ENCODE results near the gene ZNF407.

The ZNF407 gene

DNA sequence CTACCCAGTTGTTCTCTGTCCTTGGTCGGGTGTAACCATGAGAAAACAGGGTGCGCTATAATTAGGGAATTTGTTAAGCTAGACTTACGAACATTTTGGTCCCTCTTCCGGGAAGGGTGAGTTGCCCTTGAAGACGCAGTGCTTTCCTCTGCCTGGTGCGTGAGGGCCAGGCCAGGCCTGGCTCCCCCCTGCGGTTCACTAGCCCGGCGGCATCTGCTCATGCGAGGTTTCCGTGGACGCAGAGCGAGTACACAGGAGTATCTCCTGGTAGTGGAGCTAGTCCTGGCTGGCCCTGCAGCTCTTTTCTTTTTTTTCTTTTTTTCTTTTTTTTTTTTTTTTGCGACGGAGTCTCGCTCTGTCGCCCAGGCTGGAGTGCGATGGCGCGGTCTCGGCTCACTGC, 462.5 kb downstream of the ZNF407 start:
- DNase-seq (ENCODE audit: low read depth in 1 of 2, low spot score in 1 of 2): no peak
- TF ChIP-seq JUND (IDR thresholded peaks at IDR 0.05; ENCODE audit: low read depth): no peak
- in situ Hi-C loops (cut with HindIII; ENCODE audit: low pct_unique_long_range_greater_than_20kb, low sequenced_read_pairs): no loop called here

DNA sequence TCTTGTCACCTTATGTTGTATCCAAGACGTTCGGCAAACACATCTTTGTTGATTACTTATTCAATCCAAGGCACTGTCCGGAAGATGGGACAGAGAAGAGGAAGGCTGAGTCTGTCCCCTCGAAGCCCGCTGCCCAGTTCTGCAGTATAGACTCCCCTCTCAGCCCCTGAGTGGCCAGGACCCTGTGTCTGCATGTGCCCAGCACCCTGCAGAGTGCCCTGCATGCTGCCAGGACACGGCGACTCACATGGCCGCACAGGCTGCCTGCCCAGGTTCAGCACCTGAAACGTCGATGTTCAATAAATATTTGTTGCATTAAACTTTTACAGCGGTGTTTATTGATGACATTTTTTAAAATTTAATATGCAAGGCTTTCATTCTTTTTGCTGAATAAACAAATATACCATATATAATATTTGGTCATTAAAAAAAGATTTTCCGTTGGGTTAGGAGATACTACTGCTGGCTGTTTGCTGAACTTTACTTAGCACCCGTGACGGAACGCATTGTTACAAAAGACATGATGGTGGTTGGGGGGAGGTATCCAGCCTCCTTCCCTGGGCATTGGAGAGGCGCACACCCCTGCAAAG, 464.7 kb downstream of the ZNF407 start:
- TF ChIP-seq JUND (IDR thresholded peaks at IDR 0.05; ENCODE audit: low read depth): no peak
- no peak for DNase-seq (ENCODE audit: low read depth in 1 of 2, low spot score in 1 of 2)
- in situ Hi-C loops (cut with HindIII; ENCODE audit: low pct_unique_long_range_greater_than_20kb, low sequenced_read_pairs): no loop called here

DNA sequence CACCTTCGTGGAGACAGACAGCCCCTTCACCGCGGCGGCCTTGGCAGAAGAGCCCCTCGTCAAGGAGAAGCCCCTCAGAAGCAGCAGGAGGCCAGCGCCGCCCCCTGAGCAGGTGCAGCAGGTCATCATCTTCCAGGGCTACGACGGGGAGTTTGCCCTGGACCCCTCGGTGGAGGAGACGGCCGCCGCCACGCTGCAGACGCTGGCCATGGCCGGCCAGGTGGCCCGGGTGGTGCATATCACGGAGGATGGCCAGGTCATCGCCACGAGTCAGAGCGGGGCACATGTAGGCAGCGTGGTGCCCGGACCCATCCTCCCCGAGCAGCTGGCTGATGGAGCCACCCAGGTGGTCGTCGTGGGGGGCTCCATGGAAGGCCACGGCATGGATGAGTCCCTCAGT, 465.5 kb downstream of the ZNF407 start:
- in situ Hi-C loops (cut with HindIII; ENCODE audit: low pct_unique_long_range_greater_than_20kb, low sequenced_read_pairs): no loop called here
- TF ChIP-seq JUND (IDR thresholded peaks at IDR 0.05; ENCODE audit: low read depth): no peak
- DNase-seq (ENCODE audit: low read depth in 1 of 2, low spot score in 1 of 2): no peak

DNA sequence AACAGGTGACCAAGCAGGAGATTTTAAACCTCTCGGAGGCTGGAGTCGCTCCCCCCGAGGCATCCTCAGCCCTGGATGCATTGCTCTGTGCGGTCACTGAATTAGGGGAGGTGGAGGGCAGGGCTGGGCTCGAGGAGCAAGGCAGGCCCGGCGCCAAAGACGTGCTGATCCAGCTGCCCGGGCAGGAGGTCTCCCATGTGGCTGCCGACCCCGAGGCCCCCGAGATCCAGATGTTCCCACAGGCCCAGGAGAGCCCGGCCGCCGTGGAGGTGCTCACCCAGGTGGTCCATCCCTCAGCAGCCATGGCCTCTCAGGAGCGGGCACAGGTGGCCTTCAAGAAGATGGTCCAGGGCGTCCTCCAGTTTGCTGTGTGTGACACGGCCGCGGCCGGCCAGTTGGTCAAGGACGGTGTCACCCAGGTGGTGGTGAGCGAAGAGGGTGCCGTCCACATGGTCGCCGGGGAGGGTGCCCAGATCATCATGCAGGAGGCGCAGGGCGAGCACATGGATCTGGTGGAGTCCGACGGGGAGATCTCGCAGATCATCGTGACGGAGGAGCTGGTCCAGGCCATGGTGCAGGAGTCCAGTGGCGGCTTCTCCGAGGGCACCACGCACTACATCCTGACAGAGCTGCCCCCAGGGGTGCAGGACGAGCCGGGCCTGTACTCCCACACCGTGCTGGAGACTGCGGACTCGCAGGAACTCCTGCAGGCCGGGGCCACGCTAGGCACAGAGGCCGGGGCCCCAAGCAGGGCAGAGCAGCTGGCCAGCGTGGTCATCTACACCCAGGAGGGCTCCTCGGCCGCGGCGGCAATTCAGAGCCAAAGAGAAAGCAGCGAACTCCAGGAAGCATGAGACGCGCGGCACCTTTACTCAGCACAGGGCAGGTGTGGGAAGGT, 466.2 kb downstream of the ZNF407 start:
- TF ChIP-seq JUND (IDR thresholded peaks at IDR 0.05; ENCODE audit: low read depth): no peak
- in situ Hi-C loops (cut with HindIII; ENCODE audit: low pct_unique_long_range_greater_than_20kb, low sequenced_read_pairs): no loop called here
- DNase-seq (ENCODE audit: low read depth in 1 of 2, low spot score in 1 of 2): no peak

DNA sequence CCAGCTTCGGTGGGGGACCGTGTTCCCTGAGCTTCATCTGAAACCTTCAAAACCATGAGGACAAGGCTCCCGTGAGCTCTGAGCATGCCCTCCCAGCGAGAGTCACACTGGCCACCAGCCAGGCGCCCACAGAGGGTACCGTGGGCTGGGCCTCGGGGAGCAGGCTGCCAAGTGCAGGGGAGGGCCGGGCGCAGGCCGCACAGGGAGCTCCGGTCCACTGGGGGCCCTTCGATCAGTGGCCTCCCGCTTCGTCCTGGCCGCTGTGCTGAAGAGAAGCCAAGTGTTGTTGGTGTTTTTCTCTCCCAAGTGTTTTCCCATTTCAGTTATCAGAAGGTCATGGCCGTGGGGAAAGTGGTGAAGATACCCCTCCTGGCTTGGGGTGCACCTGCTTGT, 466.8 kb downstream of the ZNF407 start:
- DNase-seq (ENCODE audit: low read depth in 1 of 2, low spot score in 1 of 2): no peak
- in situ Hi-C loops (cut with HindIII; ENCODE audit: low pct_unique_long_range_greater_than_20kb, low sequenced_read_pairs): no loop called here
- TF ChIP-seq JUND (IDR thresholded peaks at IDR 0.05; ENCODE audit: low read depth): no peak

DNA sequence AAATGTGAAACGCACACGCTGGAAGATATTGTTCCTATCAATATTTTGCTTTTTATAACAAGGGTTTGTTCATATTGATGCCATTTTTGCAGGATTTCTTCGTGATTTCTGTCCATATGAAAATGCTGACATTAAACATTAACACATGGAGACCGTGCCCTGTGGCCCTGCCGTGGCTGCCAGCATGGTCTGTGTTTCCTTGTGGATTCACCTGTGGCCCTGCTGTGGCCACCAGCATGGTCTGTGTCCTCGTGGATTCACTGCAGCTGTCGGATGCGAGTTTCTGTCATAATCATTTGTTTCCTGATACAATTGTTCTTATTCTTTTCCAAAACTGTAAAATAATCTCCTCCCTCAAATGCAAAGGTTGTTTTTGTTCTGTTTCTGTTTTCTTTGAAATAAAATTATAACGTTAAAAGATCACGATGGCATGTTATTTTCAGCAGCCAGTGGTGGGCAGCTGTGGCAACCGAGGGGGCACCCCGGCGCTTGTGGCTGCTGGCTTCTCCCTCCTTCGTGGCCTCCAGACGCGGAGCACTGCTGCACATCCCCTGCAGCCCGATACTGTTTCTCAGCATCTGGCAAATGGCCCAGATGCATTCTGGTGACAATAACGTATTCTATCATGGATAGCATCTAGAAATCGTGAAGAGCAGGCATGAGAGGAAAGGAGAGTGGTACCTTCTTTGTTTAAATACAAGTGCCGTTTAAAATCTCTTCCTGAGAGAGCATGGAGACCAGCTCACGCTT, 467.8 kb downstream of the ZNF407 start:
- no peak for DNase-seq (ENCODE audit: low read depth in 1 of 2, low spot score in 1 of 2)
- TF ChIP-seq JUND (IDR thresholded peaks at IDR 0.05; ENCODE audit: low read depth): no peak
- in situ Hi-C loops (cut with HindIII; ENCODE audit: low pct_unique_long_range_greater_than_20kb, low sequenced_read_pairs): no loop called here

DNA sequence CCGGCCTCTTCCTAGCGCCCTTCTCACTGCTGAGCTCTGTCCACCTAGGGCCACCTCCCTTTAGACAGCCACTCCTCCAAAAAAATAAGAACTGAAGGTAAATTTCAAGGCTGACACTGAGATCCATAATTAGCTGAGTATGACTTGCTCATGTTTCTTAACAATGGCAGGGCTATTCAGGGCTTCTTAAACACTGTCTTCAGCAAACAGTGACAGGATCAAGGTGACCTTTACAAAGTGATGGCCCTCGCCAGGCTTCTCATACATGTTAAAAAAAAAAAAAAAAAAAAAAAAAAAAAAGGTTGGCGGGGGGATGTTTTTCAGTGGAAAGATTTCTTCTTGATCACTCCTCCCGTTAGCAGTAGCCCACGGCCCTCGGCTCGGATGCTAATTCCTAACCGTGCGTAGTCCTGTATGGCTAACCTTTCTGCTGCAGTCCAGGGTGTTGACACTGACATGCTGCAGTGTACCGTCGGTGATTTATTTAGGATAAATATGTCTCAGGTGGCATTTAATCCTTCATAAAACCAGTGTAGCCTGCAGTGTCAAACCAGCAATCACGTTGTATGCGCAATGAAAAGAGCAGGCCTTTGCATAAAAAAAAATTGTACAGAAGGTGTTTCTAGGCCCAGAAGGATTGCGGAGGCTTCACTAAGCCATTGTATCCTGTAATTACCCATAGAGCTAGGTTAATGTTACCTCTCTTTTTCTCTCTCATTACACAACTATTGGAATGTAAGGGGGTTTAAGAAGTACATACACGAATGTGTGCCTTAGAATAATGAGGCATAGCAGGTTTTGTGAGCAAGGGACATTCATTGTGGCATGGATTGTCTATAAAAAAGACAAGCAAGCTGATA, 468.6 kb downstream of the ZNF407 start:
- in situ Hi-C loops (cut with HindIII; ENCODE audit: low pct_unique_long_range_greater_than_20kb, low sequenced_read_pairs): no loop called here
- no peak for TF ChIP-seq JUND (IDR thresholded peaks at IDR 0.05; ENCODE audit: low read depth)
- DNase-seq (ENCODE audit: low read depth in 1 of 2, low spot score in 1 of 2): no peak

DNA sequence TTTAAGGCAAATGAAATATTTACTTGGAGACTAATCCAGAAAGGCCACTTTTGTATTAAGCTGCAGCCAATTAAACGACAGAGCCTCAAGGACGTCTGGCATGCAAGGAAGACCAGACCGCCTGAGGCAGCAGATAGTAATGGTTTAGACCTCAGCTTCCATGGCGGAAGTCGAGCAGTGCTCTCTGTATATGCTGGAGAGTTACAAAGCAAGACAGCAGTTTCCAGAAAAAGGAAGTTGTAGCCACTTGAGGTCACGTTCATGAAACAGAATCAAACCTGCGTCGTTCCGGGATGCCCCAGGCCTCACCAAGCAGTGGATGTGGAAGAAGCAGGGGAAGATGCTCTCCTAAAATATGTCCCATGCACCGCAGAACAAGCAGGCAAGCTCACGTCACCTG, 469.3 kb downstream of the ZNF407 start:
- no peak for DNase-seq (ENCODE audit: low read depth in 1 of 2, low spot score in 1 of 2)
- TF ChIP-seq JUND (IDR thresholded peaks at IDR 0.05; ENCODE audit: low read depth): no peak
- in situ Hi-C loops (cut with HindIII; ENCODE audit: low pct_unique_long_range_greater_than_20kb, low sequenced_read_pairs): no loop called here

DNA sequence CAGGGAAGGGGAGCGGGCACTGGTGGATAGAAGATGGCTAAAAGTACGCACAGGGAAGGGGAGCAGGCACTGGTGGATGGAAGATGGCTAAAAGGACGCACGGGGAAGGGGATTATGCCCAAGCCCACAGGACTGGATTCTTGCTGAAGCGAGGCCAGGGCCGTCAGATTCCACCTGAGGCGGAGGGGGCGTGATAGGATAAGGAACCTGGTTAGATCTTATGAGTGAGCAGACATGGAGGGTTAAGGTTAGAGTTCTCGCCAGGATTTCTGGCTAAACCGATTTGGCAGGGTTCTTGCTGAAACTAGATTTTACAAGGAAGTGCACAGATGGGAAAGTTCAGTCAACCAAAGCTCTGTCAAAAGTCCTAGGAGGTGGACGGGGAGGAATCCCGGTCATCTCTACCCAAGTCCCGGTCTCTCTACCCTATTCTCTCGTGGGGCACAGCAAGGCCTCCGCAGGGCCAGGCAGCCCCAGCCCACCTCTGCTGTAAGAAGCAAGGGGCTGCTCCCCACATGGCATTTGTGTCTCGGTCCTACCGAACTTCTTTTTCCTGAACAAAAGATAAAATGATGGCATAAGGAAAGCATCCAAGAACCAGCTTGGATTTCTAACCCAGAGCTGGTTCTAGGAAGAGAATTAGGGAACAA, 470.5 kb downstream of the ZNF407 start:
- DNase-seq (ENCODE audit: low read depth in 1 of 2, low spot score in 1 of 2): no peak
- TF ChIP-seq JUND (IDR thresholded peaks at IDR 0.05; ENCODE audit: low read depth): no peak
- in situ Hi-C loops (cut with HindIII; ENCODE audit: low pct_unique_long_range_greater_than_20kb, low sequenced_read_pairs): no loop called here

DNA sequence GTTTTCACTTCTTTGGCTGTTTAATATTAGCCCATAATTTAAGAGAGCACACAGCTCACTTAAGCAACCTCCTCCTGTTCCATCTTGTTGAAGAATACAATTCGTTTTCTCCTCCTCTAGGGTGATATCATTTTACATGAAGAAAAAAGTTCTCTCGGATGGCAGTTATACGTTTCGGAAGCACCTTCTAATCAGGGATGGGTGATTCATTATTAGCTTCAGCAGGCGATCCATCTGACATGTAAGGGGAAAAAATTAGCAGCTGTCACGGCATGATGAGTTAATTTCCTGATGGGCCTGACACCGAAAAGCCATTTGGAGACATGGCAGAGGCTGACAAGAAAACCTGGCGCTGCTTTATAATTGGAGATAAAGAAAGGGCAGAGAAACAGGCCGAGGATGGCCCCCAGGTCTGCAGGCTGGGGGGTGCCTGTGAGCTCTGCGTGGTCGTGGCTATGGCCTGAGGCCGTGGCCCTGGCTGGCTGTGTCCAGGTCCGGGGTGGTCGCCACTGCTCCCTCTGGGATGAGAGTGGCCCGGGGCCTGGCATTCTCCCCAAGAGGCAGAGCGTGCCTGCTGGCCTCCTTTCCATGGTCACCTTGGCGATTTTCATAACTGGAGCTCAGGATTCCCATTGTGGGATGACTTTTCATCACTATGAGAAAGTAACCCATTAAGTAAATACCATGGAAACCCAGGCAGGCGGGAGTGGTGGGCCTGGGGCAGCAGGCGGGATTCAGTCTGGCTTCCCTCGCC, 471.2 kb downstream of the ZNF407 start:
- no peak for DNase-seq (ENCODE audit: low read depth in 1 of 2, low spot score in 1 of 2)
- in situ Hi-C loops (cut with HindIII; ENCODE audit: low pct_unique_long_range_greater_than_20kb, low sequenced_read_pairs): no loop called here
- TF ChIP-seq JUND (IDR thresholded peaks at IDR 0.05; ENCODE audit: low read depth): no peak

DNA sequence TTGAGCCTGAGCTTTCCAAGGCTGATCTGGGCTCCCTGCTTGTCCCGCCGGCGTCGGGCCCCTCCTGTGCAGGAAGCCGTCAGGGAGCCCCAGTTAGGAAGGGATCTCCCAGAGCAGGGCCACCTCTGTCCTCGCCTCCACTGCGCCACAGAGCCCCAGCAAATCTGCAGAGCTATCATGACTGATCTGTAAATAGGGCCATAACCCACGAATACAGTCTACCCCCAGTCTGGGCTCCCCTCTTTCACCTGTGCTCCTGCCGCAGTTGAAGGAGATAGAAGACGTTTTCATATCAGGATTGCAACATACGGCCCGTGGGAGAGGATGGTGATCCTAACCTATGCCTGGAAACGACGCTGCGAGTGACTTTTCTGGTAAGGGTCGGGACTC, 472.6 kb downstream of the ZNF407 start:
- no peak for DNase-seq (ENCODE audit: low read depth in 1 of 2, low spot score in 1 of 2)
- in situ Hi-C loops (cut with HindIII; ENCODE audit: low pct_unique_long_range_greater_than_20kb, low sequenced_read_pairs): no loop called here
- TF ChIP-seq JUND (IDR thresholded peaks at IDR 0.05; ENCODE audit: low read depth): no peak
